Nephron progenitor cell (in vitro differentiated cells): ENCODE results near the gene CIB2.
A peak's percentile ranks its signal among the peaks of the same experiment; 100 is the strongest.

Experiments
- DNase-seq: peaks from one replicate; pipeline ENCODE4 v3.0.0; 2021
- H3K27ac Mint-ChIP-seq: 2 replicates; pipeline ENCODE4 v1.8.0; 2021; ENCODE audit warnings: mild to moderate bottlenecking, moderate library complexity, mixed read lengths
- H3K27me3 Mint-ChIP-seq: 2 replicates; pipeline ENCODE4 v1.8.0; 2021; ENCODE audit warnings: mild to moderate bottlenecking, low read depth, mixed read lengths; ENCODE audit not compliant: poor library complexity
- H3K36me3 Mint-ChIP-seq: 2 replicates; pipeline ENCODE4 v1.8.0; 2021; ENCODE audit warnings: low read depth, mixed read lengths
- H3K4me1 Mint-ChIP-seq: 2 replicates; pipeline ENCODE4 v1.8.0; 2021; ENCODE audit warnings: mixed read lengths
- H3K4me3 Mint-ChIP-seq: 2 replicates; pipeline ENCODE4 v1.8.0; 2021; ENCODE audit warnings: mild to moderate bottlenecking, moderate library complexity, mixed read lengths
- H3K9me3 Mint-ChIP-seq: 2 replicates; pipeline ENCODE4 v1.8.0; 2021; ENCODE audit warnings: mild to moderate bottlenecking, moderate library complexity, mixed read lengths
- TF ChIP-seq, protein P1 (sequence below): fragments of 200-600 bp; sonication (generic); IDR thresholded peaks from 2 replicates; pipeline ENCODE4 v1.5.0; 2021; ENCODE audit warnings: antibody characterized with exemption

Gene CIB2

DNA sequence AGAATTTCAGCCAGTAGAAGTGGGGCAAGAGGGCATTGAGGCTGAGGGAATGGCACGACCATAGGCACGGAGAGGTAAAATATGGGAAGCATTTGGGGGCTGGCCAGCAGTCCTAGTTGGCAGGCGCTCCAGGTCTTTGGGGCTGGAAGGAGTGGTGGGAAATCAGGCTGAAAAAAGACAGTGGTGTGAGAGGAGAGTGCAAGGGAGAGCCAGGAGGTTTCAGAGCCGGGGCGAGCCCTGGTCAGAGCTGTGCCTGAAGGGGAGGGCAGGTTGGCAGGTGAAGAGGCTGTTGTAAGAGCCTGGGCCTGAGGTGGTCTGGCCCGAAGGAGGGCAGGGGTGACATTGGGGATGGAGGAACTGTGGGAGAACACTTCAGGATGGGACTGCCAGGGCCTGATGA, 16.3 kb upstream of the CIB2 start:
- Mint-ChIP-seq H3K27ac (peak overlapping the region; percentile 19), H3K4me1 (peaks cover 27% of the 10 kb centered on the region), H3K27me3 (peaks cover 6% of the 10 kb centered on the region), H3K4me3 (peak overlapping the region; percentile 70), H3K36me3 (no peaks in the 10 kb centered on the region), H3K9me3 (no peaks in the 10 kb centered on the region)
- DNase-seq, result no peak
- TF ChIP-seq, protein P1, sequence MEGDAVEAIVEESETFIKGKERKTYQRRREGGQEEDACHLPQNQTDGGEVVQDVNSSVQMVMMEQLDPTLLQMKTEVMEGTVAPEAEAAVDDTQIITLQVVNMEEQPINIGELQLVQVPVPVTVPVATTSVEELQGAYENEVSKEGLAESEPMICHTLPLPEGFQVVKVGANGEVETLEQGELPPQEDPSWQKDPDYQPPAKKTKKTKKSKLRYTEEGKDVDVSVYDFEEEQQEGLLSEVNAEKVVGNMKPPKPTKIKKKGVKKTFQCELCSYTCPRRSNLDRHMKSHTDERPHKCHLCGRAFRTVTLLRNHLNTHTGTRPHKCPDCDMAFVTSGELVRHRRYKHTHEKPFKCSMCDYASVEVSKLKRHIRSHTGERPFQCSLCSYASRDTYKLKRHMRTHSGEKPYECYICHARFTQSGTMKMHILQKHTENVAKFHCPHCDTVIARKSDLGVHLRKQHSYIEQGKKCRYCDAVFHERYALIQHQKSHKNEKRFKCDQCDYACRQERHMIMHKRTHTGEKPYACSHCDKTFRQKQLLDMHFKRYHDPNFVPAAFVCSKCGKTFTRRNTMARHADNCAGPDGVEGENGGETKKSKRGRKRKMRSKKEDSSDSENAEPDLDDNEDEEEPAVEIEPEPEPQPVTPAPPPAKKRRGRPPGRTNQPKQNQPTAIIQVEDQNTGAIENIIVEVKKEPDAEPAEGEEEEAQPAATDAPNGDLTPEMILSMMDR, result no peak

DNA sequence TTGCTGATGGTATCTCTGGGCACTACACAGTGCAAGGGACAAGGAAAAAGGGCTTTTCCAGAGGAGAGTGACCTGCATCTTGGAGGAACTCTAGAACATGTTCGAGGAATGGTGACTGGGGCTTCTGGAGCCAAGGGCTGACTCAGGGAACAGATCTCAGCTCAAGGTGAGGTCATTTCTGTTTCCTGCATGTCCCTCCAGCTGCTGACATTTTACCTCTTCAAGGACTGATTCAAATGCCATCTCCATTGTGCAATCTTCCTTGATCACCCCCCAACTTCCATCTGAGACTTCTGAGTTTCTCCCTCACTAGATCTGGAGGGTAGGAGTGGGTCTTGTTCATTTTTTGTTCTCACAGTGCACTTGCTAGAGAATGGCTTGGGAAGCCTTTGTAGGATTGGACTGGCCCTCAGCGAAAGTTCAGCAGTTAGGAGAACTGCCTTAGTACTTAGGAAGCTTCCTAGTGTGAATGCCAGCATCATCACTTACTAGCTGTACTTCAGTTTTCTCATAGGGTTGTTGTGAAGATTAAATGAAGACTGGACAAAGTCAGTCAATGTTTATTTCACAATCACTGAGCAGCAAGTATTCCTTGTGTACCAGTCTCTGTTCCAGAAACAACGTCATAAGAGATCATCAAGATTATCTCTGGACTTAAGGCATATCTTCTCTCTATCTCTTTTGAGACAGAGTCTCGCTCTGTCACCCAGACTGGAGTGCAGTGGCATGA, 15.3 kb upstream of the CIB2 start:
- peaks cover 27% of the 10 kb centered on the region for H3K4me1 Mint-ChIP-seq
- H3K4me3 Mint-ChIP-seq, result no peak overlapping the region
- TF ChIP-seq, protein P1, result no peak
- no peaks in the 10 kb centered on the region for H3K9me3 Mint-ChIP-seq
- no peaks in the 10 kb centered on the region for H3K36me3 Mint-ChIP-seq
- H3K27ac Mint-ChIP-seq, result no peak overlapping the region
- DNase-seq, result no peak
- H3K27me3 Mint-ChIP-seq, result peaks cover 6% of the 10 kb centered on the region

DNA sequence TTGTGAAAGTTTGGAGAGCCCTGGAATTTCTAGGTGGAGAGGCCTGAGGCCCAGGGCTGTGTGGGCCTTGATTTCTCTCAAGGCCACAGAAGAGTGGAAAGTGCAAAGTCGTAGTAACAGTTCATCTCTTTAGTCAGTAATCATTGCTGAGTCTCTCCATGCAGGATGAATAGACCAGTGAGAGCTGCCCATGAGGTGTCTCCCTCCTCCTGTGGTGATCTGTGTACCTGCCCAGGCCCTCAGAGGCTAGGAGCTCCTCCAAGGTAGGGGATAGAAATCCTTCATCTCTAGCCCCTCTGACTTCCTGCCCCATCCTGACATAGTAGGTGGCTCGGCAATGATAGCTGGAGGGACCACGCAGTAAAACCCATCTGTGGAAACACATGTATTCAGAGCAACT, 11.1 kb upstream of the CIB2 start:
- TF ChIP-seq, protein P1, result no peak
- Mint-ChIP-seq H3K27me3 (peaks cover 11% of the 10 kb centered on the region), H3K27ac (no peak overlapping the region), H3K36me3 (no peaks in the 10 kb centered on the region), H3K9me3 (no peaks in the 10 kb centered on the region), H3K4me3 (no peak overlapping the region), H3K4me1 (peaks cover 3% of the 10 kb centered on the region)
- DNase-seq, result no peak

DNA sequence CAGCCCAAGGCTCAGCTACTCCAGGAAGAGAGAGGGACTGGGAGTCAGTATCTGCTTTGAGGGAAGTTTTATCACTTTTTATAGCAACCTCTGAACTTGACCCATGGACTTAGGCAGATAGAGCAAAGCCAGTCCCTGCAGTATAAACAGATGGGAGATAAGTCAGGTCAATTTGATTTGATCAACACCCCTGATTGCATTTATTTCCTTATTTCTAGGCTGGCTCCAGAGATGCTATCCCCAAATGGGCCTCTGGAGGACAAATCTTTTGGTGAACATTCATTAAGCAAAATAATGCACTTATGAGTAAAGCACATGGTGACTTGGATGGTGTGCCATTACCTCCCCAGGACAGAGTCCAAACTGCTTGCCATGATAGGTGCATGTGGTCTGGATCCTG, 9.0 kb upstream of the CIB2 start:
- Mint-ChIP-seq H3K27ac (no peak overlapping the region), H3K9me3 (no peaks in the 10 kb centered on the region), H3K36me3 (no peaks in the 10 kb centered on the region), H3K27me3 (peaks cover 11% of the 10 kb centered on the region), H3K4me1 (peaks cover 6% of the 10 kb centered on the region), H3K4me3 (no peak overlapping the region)
- no peak for DNase-seq
- TF ChIP-seq, protein P1, result no peak

DNA sequence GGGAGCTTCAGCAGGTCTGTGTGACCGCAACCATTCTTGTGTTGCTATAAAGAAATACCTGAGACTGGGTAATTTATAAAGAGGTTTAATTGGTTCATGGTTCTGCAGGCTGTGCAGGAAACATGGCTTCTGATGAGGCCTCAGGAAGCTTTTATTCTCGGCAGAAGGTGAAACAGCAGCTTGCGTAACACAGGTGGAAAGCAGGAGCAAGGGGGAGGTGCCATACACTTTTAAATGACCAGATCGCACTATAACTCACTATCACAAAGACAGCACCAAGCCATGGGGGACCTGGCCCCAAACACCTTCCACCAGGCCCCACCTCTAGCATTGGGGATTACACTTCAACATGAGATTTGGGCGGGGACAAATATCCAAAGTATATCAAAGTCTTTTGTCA, 8.3 kb upstream of the CIB2 start:
- H3K27me3 Mint-ChIP-seq, result peaks cover 11% of the 10 kb centered on the region
- H3K4me1 Mint-ChIP-seq, result peaks cover 6% of the 10 kb centered on the region
- no peaks in the 10 kb centered on the region for H3K36me3 Mint-ChIP-seq
- no peak for DNase-seq
- H3K27ac Mint-ChIP-seq, result no peak overlapping the region
- H3K4me3 Mint-ChIP-seq, result no peak overlapping the region
- no peaks in the 10 kb centered on the region for H3K9me3 Mint-ChIP-seq
- TF ChIP-seq, protein P1, result no peak

DNA sequence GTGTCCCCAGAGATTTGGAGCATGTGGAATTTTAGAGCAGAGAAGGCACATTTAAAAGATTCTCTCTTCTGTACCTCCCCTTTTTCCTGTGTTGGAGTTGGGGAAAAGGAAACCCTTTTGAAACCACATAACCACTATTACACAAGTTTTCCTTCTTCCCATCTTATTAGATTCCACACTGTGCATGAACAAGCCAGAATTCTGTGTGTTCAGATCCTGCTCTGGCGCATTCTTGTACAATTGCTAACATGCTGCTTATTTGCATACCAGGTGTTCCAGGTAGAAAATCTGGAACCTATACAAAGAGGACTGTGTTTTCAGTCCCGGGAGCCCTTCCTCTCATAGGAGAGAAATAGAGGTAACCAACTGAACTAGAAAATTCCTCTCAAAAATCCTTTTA, 2.6 kb upstream of the CIB2 start:
- Mint-ChIP-seq H3K27me3 (no peaks in the 10 kb centered on the region), H3K27ac (no peak overlapping the region)

More for the DNA sequence above, 2.6 kb upstream of the CIB2 start:
- Mint-ChIP-seq H3K4me3 (no peak overlapping the region), H3K36me3 (no peaks in the 10 kb centered on the region), H3K4me1 (peaks cover 45% of the 10 kb centered on the region), H3K9me3 (no peaks in the 10 kb centered on the region)
- TF ChIP-seq, protein P1, result no peak
- no peak for DNase-seq
